ENCODE results near the gene FBLN2.

FBLN2 gene

GRCh38 chr3:13638927-13639326, 90.0 kb downstream of the FBLN2 start:
- H3K4me3 ChIP-seq (ENCODE audit: low read depth, low read length) = no peak overlapping the region

DNA sequence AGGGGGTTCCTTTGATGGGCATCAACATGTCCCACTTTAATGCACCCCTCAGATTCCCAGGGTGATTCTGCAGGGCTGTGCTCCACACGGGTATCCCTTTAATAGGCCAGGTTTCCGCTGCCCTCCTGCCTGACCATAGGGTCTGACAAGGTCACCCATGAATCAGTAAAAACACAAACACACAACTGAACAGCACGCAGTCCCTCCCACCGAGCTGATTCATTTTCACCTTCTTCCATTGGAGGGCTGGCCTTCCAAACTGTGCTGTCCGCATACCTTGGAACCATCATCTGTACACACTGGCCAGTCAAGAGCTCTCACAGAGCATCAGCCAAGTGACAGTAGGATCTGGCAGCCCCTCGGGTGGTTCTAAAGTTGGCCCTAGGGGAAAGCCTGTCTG, 93.7 kb downstream of the FBLN2 start:
- H3K4me3 ChIP-seq (ENCODE audit: low read depth, low read length) = no peak overlapping the region

DNA sequence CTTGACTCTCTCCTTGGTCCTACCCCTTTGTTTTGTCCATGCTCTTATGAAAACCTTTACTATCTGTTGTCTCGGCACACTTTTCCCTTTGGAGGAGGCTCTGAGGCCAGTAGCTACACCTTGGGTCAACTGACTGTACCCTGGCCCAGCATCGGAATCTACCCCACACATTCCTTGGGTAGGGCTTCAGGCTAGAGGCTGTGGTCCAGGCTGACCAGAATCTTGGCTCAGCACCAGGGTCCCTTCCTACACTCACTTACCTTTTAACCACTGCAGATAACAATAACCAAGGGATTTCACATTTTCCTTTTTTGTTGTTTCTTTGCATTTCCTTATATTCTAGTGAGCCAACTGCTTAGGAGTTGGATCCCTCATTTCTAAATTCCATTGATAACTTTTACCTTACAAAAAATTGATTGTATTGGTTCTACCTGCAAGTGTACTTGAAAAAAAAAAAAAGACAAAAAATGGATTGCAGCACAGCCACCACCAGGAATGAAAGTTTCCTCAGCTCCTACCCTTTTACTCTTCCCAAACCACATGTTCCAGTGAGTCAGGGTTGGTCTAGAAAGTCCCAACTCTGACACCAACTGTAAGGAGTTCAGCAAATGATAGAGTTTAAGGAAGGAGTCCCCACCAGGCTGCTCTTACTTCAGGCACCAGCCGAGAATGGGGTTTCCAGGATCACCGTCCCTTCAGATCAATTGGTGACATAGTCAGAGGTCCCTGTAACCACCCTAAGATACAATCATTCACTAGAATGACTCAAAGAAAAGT, 95.6 kb downstream of the FBLN2 start:
- no peak overlapping the region for H3K4me3 ChIP-seq (ENCODE audit: low read depth, low read length)

GRCh38 chr3:13645801-13646637, 97.1 kb downstream of the FBLN2 start:
- H3K4me3 ChIP-seq (ENCODE audit: low read depth, low read length) = no peak overlapping the region

DNA sequence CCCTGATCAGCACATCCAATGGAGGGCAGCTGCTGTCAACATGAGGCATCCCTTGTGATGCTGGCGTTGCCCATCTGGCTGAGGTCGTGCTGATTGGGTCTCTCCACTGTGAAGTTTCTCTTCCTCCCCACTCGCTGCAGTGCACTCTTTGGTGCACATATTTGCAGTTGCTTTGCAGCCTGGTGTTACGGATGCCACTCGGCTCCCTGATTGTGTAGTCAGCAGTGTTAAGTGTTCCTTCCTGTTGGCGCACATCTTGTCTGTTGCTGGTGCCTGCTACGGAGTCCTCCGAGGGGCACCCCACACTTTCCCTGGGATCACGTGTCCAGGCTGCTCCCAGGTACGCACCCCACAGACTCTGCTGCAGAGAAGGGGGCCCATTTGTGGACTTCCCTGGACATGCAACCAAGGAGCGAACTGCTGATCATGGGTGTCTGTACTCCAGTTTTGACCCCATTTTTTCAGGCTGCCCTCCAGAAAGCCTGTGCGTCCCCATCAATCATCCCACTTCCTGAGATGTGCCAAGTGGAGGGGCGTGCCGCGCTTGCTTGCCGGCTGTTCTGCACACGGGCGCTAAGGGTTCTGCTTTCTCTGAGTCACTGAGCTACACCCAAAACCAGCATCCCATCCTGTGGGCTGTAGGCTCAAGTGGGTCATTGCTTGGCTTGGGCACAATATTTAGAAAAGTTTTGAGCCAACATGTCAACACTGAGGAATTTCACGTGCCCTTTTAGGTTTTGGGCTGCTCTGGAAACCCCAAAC, 98.6 kb downstream of the FBLN2 start:
- no peak overlapping the region for H3K4me3 ChIP-seq (ENCODE audit: low read depth, low read length)

DNA sequence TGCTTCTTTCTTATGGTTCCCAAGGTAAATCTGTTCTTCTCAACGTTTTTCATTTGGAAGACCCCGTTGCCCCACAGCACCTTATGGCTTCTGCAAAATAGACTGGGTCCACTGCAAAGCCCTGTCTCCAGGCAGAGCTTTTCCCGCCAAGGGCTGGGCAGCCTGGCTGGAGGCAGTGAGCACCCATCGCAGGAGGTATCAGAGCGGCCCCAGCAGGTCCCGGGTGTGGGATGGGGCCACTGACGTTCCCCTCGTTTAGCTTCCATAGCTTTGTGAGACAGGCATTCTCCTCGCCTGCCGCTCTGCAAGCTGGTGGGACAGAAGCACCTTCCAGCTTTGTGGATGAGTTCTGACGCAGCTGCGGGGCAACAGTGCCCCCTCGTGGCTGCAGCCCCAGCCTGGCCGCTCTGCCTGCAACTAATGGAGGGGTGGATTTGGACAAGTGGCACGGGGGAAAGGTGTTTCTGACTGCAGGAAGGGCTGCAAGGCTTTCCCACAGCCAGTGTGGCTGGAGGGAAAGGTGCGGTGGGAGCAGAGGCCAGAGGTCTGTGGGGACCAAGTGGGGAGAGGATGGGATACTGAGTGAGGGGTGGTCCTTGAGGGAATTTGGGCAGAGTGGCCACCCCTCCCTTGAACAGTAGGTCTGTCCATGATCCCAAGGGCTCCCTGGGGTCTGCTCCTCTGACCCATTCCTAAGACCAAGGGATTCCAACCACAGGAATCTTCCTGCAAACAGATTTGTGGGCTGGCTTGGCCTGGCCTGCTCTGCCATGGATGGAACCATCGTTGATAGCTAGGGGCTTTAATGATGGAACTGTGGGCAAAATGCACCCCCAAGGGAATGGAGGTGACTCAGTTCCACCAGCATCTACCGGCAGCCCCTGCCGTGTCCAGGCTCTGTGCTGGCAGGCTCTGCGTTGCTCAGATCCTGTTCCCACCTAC, 99.4 kb downstream of the FBLN2 start:
- H3K4me3 ChIP-seq (ENCODE audit: low read depth, low read length) = no peak overlapping the region

- no peak overlapping the region for H3K4me3 ChIP-seq (ENCODE audit: low read depth, low read length)
These were observed 101.5 kb downstream of the FBLN2 start for GRCh38 chr3:13650210-13651056.

DNA sequence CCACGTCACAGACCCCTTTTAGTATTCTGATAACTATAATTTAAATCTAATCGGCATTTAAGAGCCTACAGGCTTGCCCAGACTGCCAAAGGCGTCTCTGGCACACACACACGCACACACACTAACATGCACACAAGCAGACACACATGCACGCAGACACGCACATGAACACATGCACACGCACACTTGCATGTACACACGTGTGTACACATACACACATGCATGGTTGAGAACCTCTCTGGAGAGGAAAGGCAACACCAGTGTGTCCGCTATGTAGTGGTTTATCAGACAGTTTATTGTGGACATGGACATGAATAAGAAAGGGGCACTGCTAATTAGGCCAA, 102.1 kb downstream of the FBLN2 start:
- no peak overlapping the region for H3K4me3 ChIP-seq (ENCODE audit: low read depth, low read length)

GRCh38 chr3:13651775-13652428, 103.0 kb downstream of the FBLN2 start:
- no peak overlapping the region for H3K4me3 ChIP-seq (ENCODE audit: low read depth, low read length)

- H3K4me3 ChIP-seq (ENCODE audit: low read depth, low read length) = no peak overlapping the region
These were observed 103.8 kb downstream of the FBLN2 start for GRCh38 chr3:13652728-13653127.

- H3K4me3 ChIP-seq (ENCODE audit: low read depth, low read length) = no peak overlapping the region
These were observed 104.8 kb downstream of the FBLN2 start for GRCh38 chr3:13653631-13654279.

GRCh38 chr3:13654330-13655060, 105.6 kb downstream of the FBLN2 start:
- H3K4me3 ChIP-seq (ENCODE audit: low read depth, low read length) = no peak overlapping the region

GRCh38 chr3:13655061-13655913, 106.4 kb downstream of the FBLN2 start:
- no peak overlapping the region for H3K4me3 ChIP-seq (ENCODE audit: low read depth, low read length)

GRCh38 chr3:13656584-13657301, 107.8 kb downstream of the FBLN2 start:
- H3K4me3 ChIP-seq (ENCODE audit: low read depth, low read length) = no peak overlapping the region

DNA sequence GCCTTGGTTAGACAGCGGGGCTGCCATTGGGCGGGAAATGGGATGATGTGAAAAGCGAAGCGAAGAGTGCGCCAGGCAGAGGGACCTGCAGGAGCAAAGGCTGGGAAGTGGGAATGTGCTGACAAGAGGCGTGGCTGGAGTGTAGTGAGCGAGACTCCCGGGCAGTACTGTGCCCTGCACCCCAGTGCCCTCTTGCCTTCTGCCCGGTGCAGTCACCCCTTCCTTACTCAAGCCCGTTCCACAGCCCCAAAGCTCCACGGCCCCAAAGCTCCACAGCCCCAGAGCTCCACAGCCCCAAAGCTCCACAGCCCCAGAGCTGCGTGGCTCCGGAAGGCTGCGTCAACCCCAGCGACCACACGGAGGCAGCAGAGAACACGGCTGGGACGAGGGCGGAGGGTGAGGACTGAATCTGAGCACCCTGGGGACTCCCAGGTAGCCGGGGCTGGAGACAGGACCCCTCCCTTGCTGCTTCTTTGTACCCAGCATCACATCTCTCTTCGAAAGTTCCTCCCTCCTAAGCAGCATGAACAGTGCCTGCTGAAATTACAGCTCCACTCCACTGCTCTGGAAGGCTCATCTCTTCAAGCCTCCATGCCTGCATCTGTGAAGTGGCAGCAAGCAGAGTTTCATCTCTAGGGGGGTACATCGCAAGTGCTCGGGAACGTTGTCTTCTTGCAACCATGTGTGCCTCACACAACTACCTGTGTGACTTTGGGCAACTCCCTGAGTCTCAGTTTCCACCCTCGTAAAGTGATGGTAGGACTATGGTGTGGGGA, 108.9 kb downstream of the FBLN2 start:
- no peak overlapping the region for H3K4me3 ChIP-seq (ENCODE audit: low read depth, low read length)

DNA sequence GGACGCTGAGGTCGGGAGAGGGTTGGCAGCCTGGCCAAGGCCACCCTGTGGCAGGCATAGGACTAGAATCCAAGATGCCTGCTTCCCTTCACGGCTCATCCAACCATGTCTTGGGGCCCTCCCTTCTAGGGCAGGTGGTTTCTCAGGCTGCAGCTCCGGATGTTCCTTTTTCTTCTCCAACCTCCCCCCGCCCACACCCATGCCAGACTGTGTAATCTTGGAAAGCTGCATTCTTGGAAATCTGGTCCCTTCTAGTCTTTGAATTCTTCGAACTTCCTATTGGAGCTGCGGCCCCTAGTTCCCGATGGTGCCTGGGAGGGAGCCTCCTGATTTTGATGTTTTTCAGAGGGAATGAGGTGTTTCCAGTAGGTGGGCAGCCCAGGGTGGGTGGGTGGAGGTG, 109.8 kb downstream of the FBLN2 start:
- no peak overlapping the region for H3K4me3 ChIP-seq (ENCODE audit: low read depth, low read length)

Measured in iPS-11a (cell line).